DND-41 (cell line): ENCODE data around the gene DPF3.

Source experiments
- ATAC-seq: fragments of 200-7000 bp; cut with Tn5 transposase; 3 replicates; pipeline ENCODE4 v1.9.1; 2021; ENCODE audit warnings: low read depth; ENCODE audit not compliant: insufficient read depth
- DNase-seq: peaks from one replicate; pipeline ENCODE4 v3.0.0-alpha.2; 2020
- H2AFZ ChIP-seq: 2 replicates; pipeline ENCODE4 v1.6.0; 2012; ENCODE audit warnings: low read depth, low read length
- H3K27ac ChIP-seq: 2 replicates; pipeline ENCODE4 v1.5.1; 2012; ENCODE audit warnings: low read length, inconsistent platforms
- H3K27me3 ChIP-seq: fragments of 200-600 bp; sonication (generic); 2 replicates; pipeline ENCODE4 v1.6.0; 2012; ENCODE audit warnings: low read length, mild to moderate bottlenecking, inconsistent platforms; ENCODE audit not compliant: insufficient read depth, poor library complexity
- H3K36me3 ChIP-seq: 2 replicates; pipeline ENCODE4 v1.5.1; 2012; ENCODE audit warnings: low read length, inconsistent platforms; ENCODE audit not compliant: insufficient read depth
- H3K4me1 ChIP-seq: 2 replicates; pipeline ENCODE4 v1.5.1; 2012; ENCODE audit warnings: mild to moderate bottlenecking, low read length; ENCODE audit not compliant: insufficient read depth
- H3K4me2 ChIP-seq: 2 replicates; pipeline ENCODE4 v1.6.0; 2012; ENCODE audit warnings: mild to moderate bottlenecking, moderate library complexity, low read length, inconsistent platforms; ENCODE audit not compliant: insufficient read depth
- H3K4me3 ChIP-seq, 2 experiments: fragments of 200-600 bp in 1 of 2; shearing (Covaris generic) in 1 of 2; 2 replicates each; pipeline ENCODE4 v1.5.1; 2012 to 2016; ENCODE audit warnings: inconsistent platforms in 2 of 2, low read length in 2 of 2, mild to moderate bottlenecking in 2 of 2, low read depth in 1 of 2, moderate library complexity in 1 of 2
- H3K79me2 ChIP-seq: 2 replicates; pipeline ENCODE4 v1.6.0; 2012; ENCODE audit warnings: low read length, inconsistent platforms; ENCODE audit not compliant: insufficient read depth
- H3K9ac ChIP-seq: 2 replicates; pipeline ENCODE4 v1.6.0; 2012; ENCODE audit warnings: low read depth, mild to moderate bottlenecking, inconsistent platforms, low read length, moderate library complexity
- H3K9me3 ChIP-seq: 2 replicates; pipeline ENCODE4 v1.5.1; 2012; ENCODE audit warnings: low read length, moderate library complexity, mild to moderate bottlenecking, inconsistent platforms; ENCODE audit not compliant: insufficient read depth, severe bottlenecking
- H4K20me1 ChIP-seq: 2 replicates; pipeline ENCODE4 v1.6.0; 2012; ENCODE audit warnings: low read length; ENCODE audit not compliant: insufficient read depth
- CTCF ChIP-seq: IDR thresholded peaks from 2 replicates; pipeline ENCODE4 v1.5.1; 2012; ENCODE audit warnings: borderline replicate concordance, low read length, moderate library complexity, mild to moderate bottlenecking; ENCODE audit not compliant: poor library complexity, severe bottlenecking; ENCODE audit errors: extremely low read depth
- EZH2 ChIP-seq: IDR thresholded peaks from 3 replicates; pipeline ENCODE4 v1.6.1; 2012; ENCODE audit warnings: borderline replicate concordance, low read depth, mild to moderate bottlenecking, moderate library complexity, low read length, inconsistent platforms; ENCODE audit not compliant: severe bottlenecking

The DPF3 gene

GRCh38 chr14:72883961-72884360, 9.9 kb downstream of the DPF3 start:
- H3K4me1 ChIP-seq, result no peaks in the 10 kb centered on the region
- no peak overlapping the region for H2AFZ ChIP-seq
- no peaks in the 10 kb centered on the region for H4K20me1 ChIP-seq
- no peaks in the 10 kb centered on the region for H3K36me3 ChIP-seq
- H3K79me2 ChIP-seq, result no peaks in the 10 kb centered on the region
- H3K9me3 ChIP-seq, result no peaks in the 10 kb centered on the region
- H3K9ac ChIP-seq, result no peak overlapping the region
- no peaks in the 10 kb centered on the region for H3K27me3 ChIP-seq
- DNase-seq, result no peak
- no peak for ATAC-seq
- H3K27ac ChIP-seq, result no peak overlapping the region
- no peak overlapping the region for H3K4me3 ChIP-seq
- TF ChIP-seq EZH2, result no peak
- no peak for TF ChIP-seq CTCF
- no peak overlapping the region for H3K4me2 ChIP-seq

DNA sequence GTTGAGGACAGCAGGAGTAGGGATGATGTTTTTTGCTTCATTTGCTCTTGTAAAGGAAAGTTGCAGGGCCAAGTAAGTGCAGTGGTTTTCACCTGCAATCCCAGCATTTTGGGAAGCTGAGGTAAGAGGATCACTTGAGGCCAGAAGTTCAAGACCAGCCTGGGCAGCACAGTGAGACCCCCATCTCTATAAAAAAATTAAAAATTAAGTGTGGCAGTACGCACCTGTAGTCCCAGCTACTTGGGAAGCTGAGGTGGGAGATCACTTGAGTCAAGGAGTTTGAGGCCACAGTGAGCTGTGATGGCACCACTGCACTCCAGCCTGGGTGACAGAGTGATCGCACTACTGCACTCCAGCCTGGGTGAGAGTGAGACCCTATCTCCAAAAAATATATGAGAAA, 10.8 kb downstream of the DPF3 start:
- ATAC-seq (no peak), DNase-seq (no peak)
- Histone ChIP-seq H3K27me3 (no peaks in the 10 kb centered on the region), H3K27ac (no peak overlapping the region), H2AFZ (no peak overlapping the region), H3K4me2 (no peak overlapping the region), H3K4me3 (no peak overlapping the region), H3K9ac (no peak overlapping the region), H3K9me3 (no peaks in the 10 kb centered on the region), H4K20me1 (no peaks in the 10 kb centered on the region), H3K79me2 (no peaks in the 10 kb centered on the region), H3K4me1 (no peaks in the 10 kb centered on the region), H3K36me3 (no peaks in the 10 kb centered on the region)
- TF ChIP-seq EZH2, result no peak
- TF ChIP-seq CTCF, result no peak

GRCh38 chr14:72882463-72882862, 11.4 kb downstream of the DPF3 start:
- ATAC-seq, result no peak
- Histone ChIP-seq H3K4me2 (no peak overlapping the region), H3K79me2 (no peaks in the 10 kb centered on the region)

More at GRCh38 chr14:72882463-72882862, 11.4 kb downstream of the DPF3 start:
- Histone ChIP-seq H3K27me3 (no peaks in the 10 kb centered on the region), H3K4me1 (no peaks in the 10 kb centered on the region), H3K9ac (no peak overlapping the region), H3K36me3 (no peaks in the 10 kb centered on the region), H3K4me3 (no peak overlapping the region), H2AFZ (no peak overlapping the region), H3K9me3 (no peaks in the 10 kb centered on the region), H3K27ac (no peak overlapping the region), H4K20me1 (no peaks in the 10 kb centered on the region)
- no peak for DNase-seq
- TF ChIP-seq CTCF (no peak), EZH2 (no peak)
